PC-3 (cell line): ENCODE results near the gene UGT1A7.

ENCODE experiments used
- EZH2 ChIP-seq: fragments of 300-600 bp; sonication (generic); IDR thresholded peaks from one replicate; pipeline ENCODE4 v1.6.1; 2017; ENCODE audit warnings: antibody characterized with exemption, mild to moderate bottlenecking, low read length; ENCODE audit not compliant: unreplicated experiment
- EZH2phosphoT487 ChIP-seq: fragments of 300-600 bp; sonication (generic); IDR thresholded peaks from 2 replicates; pipeline ENCODE4 v1.6.1; 2018; ENCODE audit warnings: mild to moderate bottlenecking, antibody characterized with exemption, low read length, borderline replicate concordance
- TF ChIP-seq, protein P1 (sequence below): fragments of 300-600 bp; sonication (generic); conservative IDR thresholded peaks from 2 replicates; pipeline ENCODE4 v1.5.1; 2017; ENCODE audit warnings: antibody characterized with exemption, low read depth, mild to moderate bottlenecking, low read length

DNA sequence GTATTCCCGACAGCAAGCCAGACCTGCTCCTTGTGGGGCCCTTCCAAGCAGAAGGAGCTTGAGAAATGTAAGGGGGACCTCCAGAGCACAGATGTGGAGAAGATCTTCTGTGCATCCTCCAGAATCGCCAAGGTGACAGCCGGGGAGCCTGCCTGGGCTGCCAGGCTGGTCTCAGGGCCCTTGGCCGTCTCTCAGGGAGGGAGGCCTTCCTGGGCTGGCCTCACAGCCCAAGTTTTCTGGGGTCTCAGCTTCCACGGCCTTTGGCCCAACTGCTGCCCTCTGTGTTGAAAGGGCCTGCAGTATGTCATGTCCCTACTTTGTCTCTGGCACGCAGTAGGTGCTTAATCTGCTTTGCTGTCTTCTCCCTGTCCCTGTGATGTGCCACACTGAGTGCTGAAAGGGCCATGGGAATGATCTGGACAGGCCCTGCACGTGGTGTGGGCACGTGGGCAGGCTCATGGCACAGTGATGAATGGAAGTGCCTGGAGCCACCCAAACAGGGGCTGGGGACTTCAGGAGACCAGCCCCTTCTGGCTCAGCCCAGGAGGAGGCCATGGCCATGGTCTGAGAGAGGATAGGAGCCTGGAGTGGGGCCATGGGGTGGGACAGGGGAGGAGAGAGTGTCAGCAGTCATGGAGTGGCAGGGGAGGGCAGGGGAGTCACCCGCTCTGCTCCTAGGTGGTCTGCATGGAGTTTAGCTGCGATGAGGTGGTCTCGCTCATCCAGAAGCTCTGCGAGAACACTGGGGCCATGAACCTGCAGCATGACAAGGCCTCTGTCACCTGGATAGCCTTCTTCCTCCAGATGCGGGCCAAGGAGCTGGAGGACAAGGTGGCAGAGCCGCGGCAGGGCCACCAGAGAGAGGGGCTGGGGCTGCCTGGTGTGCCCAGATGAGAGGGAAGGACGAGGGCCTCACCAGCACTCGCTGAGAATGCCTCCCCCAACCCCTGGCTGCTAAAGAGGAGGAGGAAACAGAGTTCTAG is 137.2 kb downstream of the UGT1A7 start:
- TF ChIP-seq, protein P1, sequence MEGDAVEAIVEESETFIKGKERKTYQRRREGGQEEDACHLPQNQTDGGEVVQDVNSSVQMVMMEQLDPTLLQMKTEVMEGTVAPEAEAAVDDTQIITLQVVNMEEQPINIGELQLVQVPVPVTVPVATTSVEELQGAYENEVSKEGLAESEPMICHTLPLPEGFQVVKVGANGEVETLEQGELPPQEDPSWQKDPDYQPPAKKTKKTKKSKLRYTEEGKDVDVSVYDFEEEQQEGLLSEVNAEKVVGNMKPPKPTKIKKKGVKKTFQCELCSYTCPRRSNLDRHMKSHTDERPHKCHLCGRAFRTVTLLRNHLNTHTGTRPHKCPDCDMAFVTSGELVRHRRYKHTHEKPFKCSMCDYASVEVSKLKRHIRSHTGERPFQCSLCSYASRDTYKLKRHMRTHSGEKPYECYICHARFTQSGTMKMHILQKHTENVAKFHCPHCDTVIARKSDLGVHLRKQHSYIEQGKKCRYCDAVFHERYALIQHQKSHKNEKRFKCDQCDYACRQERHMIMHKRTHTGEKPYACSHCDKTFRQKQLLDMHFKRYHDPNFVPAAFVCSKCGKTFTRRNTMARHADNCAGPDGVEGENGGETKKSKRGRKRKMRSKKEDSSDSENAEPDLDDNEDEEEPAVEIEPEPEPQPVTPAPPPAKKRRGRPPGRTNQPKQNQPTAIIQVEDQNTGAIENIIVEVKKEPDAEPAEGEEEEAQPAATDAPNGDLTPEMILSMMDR = no peak
- TF ChIP-seq EZH2 = no peak
- TF ChIP-seq EZH2phosphoT487 = no peak
